IPS-18c (cell line): ENCODE results near the gene TFAM.

ENCODE experiments used
- H3K4me3 ChIP-seq: 2 replicates; pipeline ENCODE4 v1.7.0; 2013; ENCODE audit warnings: low read depth, mild to moderate bottlenecking, low read length, moderate library complexity; ENCODE audit not compliant: insufficient read depth
- H3K9me3 ChIP-seq: one replicate; pipeline ENCODE4 v1.6.1; 2013; ENCODE audit warnings: mild to moderate bottlenecking, low read length, moderate library complexity; ENCODE audit not compliant: control insufficient read depth, insufficient read depth

The TFAM gene

GRCh38 chr10:58448121-58448935, 63.1 kb downstream of the TFAM start:
- Histone ChIP-seq H3K9me3 (peaks cover 2% of the 10 kb centered on the region), H3K4me3 (no peak overlapping the region)
